Measurements from ENCODE around the gene EFNA2.

Gene EFNA2

DNA sequence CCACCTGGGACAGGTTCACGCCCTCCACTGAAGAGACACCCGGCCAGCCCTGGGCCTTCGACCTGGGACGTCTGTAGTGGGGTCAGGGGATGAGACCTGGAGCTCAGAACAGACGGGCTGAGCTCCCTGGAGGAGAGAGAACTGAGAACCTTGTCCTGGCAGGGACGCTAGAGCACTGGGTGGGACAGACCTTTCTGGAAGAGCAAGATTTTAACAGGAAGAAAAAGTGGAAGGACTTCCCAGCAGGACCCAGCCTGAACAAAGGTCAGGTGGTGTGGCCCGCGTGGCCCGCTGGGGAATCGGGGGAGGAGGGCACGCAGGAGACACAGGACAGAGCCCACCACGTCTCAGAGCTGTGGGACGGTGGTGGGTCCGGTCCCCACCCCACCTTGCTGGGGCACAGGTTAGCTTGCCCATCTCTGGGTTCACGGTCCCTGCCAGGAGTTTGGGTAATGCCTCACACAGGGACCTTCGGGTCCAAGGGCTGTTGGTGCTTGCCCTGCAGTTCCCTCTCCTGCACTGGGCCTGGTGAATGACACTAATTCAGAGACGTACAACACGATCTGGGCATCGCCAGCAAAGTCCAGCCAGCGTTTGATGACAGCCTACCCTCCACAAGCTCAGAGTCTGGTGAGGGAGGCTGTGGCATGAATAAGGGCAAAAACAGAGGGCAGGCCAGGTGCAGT, 1.2 kb upstream of the EFNA2 start:
- DNase-seq (ENCODE audit: low spot score) = no peak

DNA sequence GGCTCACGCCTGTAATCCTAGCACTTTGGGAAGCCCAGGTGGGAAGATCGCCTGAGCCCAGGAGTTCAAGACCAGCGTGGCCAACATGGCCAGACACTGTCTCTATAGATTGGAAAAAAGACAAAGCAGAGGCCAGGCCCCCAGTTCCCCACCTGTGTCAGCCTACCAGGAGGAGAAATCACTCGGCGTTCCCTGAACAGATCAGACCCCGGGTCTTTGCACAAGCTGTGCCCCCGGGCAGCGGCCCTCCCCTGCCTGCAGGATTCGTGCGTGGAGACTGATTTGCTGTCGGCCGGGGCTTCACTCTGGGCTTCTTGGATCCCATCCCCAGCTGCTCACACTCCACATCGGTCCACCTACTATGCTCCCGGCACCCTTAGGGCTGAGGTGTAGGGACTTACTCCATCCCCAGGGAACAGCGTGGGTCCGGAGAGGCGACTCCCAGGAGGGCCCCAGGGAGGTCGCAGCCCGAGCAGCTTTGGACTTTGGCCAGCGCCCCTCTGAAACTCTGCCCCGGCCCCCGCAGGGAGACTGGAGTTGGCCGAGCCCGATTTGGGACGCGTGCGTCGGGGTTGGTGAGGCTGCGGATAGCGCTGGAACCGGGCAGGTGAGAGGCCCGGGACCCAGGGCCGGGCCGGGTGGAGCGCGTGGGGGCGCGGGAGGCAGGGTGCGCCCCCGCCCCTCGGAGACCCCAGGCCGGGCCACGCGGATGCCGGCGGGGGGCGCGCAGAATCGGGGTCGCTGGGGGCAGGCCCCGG, 515 bp upstream of the EFNA2 start:
- DNase-seq (ENCODE audit: low spot score) = no peak

DNA sequence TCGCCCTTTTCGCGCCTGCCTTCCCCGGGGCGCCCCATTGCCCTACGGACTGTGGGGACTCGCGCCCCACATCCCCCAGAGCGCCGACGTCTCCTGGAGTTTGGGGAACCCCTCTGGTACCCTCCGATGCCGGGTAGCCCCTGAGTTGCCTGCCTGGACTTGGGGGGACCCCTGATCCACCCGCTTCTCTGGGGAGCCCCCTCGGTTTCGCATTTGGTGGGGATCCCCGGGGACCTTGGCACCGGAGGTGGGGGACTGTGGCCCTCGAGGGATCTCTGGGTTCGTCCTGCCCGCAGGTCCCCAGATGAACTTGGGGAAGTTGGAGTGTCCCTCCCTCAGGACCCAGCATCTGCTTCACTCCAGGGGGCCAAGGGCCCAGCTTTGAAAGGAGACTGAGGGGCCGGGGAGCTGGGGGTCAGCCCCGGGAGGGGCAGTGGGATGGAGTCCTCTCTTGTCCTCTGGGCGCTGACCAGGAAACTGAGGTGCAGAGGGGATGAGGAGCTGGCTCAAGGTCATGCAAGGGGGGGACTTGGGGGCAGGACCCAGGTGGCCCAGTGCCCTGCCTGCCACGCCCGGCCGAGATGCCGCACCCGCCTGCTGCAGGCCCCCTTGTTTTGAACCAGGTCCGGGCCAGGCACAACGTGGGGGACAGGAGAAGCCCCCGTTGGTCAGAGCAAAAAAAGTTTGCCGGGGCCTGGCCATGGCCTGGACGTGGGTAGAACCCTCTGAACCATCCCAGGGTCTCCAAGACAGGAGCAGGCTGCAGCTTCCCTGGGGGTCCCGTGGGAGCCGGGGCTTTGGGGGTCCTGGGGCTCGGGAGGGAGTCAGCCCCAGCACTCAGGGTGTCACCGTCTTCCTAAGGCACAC, 1.0 kb downstream of the EFNA2 start:
- no peak for DNase-seq (ENCODE audit: low spot score)

DNA sequence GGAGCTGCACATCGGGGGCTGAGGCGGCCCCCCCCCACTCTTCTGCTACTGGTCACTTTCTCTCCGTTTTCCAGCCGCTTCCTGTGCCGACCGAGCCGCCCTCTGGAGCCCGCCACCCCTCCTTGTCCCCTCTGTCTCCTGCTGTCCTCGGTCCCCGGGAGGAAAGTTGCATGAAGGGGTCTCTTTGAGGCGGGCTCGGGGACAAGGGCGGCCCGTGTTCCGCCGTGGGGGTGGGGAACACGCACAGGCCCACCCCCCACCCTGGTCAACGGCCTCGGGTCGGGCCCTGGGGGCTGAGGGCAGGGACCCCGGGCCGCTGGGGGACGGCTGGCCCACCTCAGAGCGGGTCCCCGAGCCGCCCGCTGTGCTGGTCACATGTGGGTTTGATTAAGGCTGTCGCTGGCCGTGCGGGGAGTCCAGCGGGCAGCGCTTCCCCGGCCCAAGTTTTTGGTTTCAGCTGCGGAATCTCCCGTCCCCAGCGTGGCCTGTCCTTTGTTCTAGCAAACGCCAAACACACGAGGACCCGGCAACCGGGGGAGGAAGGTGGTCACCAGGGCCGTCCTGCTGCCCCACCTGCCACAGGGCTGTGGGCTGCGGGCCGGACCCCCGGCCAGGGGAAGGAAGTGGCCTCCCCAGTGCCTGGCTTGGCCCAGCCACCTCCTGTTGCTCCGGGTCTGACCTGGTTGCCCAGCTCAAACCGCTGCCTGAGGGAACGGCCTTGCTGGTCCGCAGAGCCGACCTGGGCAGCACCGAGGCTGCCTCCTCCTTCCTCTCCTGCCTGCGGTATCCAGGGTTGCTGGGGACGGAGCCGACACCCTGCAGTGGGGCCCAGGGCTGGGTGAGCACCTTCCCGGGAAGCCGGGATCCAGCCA, 1.9 kb downstream of the EFNA2 start:
- peak; percentile 57 for DNase-seq (ENCODE audit: low spot score)

DNA sequence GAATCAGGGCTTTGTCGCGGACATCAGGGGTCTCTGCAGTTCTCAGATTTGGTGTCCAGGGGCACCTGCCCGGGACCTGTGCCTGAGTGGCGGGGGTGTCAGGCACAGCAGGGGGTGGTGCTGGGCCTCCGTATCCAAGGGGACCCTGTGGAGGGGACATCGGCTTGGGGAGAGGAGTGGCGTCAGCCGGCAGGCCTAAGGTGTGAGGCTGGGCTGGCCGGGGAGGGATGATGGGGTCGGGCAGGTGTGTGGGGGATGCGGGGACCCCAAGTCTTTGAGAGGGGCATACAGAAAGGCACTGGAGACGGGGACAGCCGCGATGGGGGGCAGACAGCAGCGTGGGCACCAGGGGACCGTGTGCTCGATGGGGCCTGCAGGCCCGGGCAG, 2.5 kb downstream of the EFNA2 start:
- no peak for DNase-seq (ENCODE audit: low spot score)

DNA sequence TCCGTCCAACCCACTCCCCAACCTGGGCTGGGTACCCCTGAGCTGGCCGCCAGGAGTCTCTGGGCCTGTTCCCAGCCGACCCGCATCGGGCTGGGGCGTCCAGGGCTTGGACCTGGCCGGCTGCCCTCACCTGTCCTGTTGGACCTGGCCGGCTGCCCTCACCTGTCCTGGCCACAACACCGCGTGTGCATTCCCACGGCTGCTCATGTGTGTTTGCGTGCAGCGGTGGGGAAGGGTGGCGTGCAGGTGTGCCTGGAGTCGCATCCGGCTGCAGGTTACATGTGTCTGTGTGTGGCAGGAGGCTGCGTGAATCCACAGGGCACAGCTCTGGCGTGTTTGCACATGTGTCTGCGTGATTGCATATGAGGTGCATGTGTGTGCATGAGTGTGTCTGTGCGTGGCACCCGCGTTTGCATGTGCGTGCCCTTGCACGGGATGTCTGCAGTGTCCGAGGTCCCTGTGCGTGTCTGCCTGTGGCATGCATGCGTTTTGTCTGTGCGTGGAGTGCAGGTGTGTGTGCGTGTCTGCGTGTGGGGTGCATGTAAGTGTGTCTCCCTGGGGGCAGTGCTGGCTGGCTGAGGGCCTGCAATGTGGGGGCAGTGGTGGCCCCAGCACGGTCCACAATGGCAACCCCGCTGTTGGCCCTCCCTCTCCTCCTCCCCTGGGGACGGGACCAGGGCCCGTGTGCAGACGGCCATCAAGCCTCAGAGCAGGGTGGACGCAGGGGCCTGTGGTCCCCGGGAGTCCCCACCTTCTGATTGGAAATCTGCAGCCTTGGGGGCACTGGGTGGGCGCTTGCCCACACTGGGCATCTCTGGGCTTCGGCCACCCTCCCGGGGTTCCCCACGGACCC, 3.4 kb downstream of the EFNA2 start:
- DNase-seq (ENCODE audit: low spot score) = no peak

DNA sequence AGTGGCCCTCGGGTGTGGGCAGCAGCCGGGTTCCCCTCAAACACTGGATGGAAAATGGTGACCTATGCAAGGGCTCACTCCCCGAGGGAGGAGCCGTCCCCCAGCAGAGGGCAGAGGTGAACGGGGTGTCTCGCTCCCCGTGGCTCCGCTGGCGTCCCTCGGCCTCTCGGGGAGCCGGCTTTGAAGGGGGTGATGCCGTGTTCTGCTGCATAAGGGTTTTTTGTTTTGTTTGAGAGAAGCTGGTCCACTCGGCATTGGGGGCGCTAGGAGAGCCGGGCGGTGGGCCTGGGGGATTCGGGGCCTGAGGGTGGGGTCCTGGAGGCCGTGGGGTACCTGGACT, 4.0 kb downstream of the EFNA2 start:
- no peak for DNase-seq (ENCODE audit: low spot score)

DNA sequence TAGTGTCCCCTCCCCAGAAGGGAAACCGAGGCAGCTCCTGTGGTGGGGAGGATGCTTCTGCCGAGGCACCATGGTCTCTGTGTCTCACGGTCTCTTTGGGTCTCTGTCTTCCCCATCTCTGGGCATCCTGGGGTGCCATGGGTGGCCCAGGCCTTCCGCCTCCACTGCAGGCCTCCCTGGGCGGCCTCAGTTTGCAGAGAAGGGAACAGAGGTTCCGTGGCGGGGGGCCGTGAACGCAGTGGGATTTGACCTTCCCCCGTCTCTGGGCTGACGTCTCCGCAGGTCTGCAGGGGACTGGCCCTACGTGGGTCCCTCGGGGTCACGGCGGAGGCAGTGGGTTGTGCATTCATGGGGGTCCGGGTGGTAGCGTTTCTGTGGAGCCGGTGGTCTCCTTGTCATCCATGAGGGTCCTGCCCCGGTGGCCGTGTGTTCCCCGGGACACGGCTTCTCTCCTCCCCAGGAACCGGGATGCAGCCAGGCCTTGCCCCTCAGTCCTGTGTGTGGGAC, 4.6 kb downstream of the EFNA2 start:
- DNase-seq (ENCODE audit: low spot score) = no peak

DNA sequence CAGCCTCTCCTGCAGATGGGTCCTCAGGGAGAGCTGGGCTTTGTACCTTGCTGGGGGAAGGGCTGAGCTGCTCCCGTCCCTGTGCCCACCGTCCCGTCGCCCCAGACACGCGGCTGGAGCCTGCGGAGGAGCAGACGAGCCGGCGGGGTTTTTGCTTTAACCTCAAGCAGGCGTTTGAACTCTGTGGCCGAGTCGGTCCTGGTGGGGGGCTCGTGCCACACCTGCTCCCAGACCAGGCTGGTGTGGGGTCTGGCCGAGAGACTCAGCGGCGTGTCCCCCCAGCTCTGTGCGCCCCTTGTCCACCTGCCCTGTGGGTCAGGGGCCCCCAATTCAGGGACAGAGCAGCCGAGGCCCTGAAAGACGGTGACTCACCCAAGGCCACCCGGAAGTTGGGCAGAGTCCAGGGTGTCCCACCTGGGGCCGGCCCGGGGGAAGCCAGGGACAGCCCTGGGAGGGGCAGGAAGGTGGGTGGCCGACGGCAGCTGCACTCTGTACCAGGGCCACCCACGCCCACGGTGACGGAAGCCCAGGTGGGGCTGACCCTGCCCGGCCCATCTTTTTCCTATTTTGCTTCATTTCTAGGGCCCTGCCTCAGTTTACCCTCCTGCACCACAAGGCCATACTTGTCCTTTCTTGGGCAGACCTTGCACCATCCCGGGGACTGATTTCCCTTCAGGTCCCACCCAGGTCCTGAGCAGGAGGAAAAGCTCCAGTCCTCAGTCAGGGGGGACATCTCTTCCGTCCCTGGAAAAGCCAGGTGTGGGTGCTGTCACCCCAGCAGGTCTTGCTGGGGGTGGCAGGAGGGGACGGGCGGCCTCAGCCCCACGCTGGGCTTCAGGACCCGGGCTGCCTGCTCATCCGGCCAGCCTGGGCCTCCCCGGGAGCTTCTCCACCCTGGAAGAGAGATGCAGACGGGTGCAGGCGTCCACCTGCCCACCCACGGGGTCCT, 5.3 kb downstream of the EFNA2 start:
- DNase-seq (ENCODE audit: low spot score) = no peak

DNA sequence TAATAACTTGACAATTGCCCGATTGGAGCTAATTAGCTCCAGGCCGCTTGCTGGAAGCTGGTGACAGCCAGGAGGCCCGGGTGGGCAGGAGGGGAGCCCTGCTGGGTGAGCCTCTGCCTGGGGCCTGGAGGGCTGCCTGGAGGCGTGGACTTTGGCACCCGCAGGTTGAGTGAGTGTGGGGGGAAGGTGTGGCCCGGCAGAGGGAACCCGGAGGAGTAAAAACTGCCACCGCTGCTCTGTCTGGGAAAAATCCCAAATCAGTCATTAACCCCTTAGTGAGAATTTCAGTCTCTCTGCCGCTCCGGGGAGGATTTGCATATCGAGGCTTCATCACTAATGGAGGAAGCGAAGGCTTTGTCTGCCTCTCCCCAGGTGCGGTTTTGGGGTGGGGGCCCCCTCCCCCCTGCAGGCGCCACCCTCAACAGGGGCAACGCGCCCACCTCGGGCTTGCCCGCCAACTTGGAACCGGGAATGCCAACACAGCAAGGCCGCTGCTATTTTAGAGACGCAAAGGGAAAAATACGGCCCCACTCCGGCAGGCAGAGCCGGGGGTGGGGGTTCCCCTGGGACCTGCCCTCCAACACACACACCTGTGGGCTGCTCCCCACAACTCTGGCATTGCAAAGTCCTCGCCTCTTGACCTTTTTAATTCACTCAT, 6.2 kb downstream of the EFNA2 start:
- DNase-seq (ENCODE audit: low spot score) = peak; percentile 36

DNA sequence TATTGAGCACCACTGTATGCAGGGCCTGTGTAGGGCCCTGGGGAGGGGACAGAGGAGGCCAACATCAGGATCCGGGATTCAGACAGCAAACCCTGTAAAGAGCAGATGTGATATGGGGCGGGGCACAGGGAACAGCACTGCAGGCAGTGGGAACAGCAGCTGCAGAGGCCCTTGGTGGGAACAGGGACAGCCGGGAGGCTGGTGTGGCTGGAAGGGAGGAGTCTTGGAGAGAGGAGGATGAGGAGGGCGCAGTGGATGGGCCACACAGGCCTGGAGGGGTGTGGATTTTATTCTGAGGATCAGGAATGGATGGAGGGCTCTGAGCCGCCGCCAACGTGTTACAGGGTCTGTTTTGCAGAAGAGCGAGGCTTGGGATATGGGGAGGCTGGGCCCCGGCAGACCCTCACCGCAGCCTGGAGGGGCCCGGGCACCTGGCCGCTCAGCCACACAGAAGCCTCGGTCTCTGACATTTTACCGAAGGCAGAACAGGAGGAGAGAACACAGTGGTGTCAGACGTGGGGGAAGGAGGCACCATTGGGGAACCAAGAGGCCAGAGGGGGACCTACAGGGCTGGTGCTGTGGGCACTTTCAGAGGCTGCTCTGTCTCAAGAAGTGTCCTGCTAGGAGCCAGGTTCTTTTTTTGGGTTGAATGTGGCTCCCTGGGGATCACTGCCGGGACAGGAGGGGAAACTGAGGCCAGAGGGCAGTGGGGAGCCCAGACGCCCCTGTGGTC, 6.9 kb downstream of the EFNA2 start:
- no peak for DNase-seq (ENCODE audit: low spot score)

DNA sequence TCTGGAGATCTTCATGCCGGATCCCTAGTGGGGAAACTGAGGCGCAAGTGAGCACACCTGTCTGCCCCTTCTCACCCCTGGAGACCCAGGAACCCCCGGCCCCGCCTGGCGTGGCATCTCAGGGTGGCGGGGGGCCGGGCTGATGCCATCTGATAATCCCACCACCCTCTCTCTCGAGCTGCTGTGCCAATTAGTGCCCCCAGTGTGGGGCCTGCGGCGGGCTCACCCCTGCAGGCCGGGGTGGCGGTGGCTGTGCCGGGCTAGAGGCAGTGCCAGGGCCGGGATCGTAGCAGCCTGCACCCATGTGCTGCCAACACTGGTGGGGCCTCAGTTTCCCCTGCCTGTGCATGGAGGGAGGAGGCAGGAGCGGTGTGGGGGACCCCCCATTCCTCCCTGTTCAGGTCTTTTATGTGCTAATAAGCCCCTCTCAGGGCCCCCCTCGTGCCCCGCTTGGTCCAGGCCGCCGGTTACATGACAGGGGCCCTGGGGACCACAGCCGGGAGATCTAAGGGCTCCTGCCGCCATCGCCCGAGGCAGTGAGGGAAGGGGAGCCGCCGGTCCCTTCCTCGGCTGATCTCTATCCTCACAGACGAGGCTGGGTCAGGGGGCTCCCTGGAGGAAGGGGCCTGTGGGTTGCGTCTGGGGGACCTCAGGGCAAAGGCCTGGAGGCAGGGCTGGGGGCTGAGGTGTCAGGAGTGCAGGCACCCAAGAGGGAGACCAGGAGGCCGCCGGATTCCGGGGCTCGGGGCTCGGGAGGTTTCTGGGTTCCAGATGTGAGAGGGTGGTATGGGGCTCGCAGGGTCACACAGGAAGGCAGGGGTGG, 8.3 kb downstream of the EFNA2 start:
- DNase-seq (ENCODE audit: low spot score) = no peak

DNA sequence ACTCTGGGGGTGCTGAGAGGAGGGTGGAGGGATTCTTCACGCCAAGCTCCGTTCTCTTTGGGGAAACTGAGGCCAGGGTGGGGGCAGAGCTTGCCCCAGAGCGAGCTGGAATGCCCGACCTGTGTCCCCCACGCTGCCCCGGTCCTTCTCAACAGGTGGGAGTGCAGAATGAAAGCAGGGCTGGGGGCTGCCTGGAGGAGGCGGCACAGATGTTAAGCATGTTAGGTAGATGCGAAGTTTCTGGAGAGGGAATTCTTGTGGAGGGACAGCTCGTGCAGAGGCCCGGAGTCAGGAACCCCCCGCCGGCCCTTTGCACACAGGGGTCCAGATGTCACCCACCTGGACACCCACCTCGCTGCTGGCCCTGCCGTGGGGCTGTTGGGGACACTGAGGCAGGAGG, 9.0 kb downstream of the EFNA2 start:
- no peak for DNase-seq (ENCODE audit: low spot score)

DNA sequence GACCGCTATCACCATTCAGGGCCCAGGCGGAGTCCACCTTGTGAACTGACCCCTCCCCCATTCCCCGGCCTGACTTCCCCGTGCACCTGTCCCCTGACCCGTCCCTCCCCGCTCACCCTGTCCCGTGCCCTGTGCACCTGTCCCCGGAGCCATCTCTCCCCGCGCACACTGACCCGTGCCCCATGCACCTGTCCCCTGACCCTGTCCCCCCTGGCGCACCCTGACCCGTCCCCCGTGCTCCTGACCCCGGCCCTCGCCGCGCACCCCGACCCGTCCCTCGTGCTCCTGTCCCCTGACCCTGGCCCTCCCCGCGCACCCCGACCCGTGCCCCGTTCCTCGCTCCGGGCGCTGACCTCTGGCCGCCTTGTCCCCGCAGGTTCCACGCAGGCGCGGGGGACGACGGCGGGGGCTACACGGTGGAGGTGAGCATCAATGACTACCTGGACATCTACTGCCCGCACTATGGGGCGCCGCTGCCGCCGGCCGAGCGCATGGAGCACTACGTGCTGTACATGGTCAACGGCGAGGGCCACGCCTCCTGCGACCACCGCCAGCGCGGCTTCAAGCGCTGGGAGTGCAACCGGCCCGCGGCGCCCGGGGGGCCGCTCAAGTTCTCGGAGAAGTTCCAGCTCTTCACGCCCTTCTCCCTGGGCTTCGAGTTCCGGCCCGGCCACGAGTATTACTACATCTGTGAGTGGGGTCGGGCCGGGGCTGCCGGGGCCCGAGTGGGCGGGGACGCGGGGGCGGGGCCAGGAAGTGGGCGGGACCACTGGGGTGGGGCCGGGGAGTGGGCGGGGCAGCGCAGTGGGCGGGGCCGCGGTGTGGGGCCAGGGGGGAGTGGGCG, 9.7 kb downstream of the EFNA2 start:
- peak; percentile 81 for DNase-seq (ENCODE audit: low spot score)

DNA sequence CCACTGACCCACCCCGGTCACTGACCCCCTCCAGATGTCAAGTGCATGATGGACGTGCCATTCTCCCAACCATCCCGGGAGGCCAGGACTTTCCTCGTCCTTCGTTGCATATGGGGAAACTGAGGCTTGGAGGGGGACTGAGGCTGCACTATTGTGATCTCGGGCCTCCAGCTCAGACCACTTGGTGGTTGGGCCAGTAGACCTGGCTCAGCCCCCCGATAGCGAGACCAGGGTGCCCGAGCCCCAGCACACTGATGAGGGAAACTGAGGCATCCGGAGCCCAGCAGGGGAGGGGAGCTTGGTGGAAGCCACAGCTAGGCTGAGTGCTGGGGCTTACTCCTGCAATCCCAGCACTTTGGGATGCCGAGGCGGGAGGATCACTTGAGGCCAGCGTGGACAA, 10.4 kb downstream of the EFNA2 start:
- no peak for DNase-seq (ENCODE audit: low spot score)

DNA sequence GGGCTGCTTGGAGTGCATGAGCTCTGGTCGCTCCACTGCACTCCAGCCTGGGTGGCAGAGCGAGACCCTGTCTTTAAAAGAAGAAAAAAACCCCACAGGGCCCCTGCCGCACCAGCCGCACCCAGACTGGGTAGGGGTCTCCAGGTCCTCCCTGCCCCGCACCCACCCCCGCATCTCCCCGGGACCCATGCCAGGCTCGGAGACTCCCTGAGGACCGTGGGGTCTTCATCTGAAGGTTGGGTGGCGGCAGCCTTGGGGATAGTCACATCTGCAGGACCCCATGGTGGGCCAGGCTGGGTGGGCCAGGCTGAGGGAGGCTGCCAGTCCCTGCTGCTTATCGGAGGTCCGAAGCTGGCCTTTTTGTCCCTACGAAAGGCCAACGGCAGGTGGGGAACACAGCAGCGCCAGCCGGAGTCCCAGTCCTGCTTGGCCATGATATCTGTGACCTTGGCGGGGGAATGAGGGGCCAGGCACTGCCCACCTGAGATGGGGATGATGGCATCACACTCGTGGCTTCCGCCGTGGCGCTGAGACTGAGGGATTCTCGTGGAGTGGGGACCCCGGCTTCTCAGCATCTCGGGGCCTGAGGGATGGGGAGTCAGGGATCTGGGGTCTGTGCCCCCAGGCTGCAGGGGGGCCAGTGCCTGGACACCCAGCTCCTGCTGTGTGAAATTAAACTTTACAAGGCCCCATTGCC, 11.1 kb downstream of the EFNA2 start:
- no peak for DNase-seq (ENCODE audit: low spot score)
